GM23338 (cell line): ENCODE data around the gene NRP2. TPM values are rescaled to one million over a fixed set of nuclear protein-coding genes. Genes with fewer than 3 reads are reported as not detected.

ENCODE experiments used
- ATAC-seq: fragments of 200-7000 bp; cut with Tn5 transposase; 3 replicates; pipeline ENCODE4 v1.9.1; 2020
- DNase-seq: peaks from one replicate; pipeline ENCODE4 v3.0.0-alpha.2; 2015; ENCODE audit warnings: low spot score
- H2AFZ ChIP-seq: fragments of 200-600 bp; sonication (generic); 2 replicates; pipeline ENCODE4 v1.8.0; 2016; ENCODE audit warnings: antibody characterized with exemption, mild to moderate bottlenecking, moderate library complexity
- H3F3A ChIP-seq: fragments of 200-600 bp; sonication (generic); replicated peaks from 2 replicates; pipeline ENCODE4 v1.8.0; 2017; ENCODE audit warnings: antibody characterized with exemption, mixed run types, low read depth
- H3K27ac ChIP-seq: fragments of 200-600 bp; sonication (generic); 2 replicates; pipeline ENCODE4 v1.6.1; 2016; ENCODE audit warnings: low read depth
- H3K27me3 ChIP-seq: fragments of 200-600 bp; sonication (generic); 2 replicates; pipeline ENCODE4 v1.8.0; 2016; ENCODE audit warnings: mild to moderate bottlenecking, mixed run types, moderate library complexity; ENCODE audit not compliant: insufficient read depth
- H3K36me3 ChIP-seq: fragments of 200-600 bp; sonication (generic); 2 replicates; pipeline ENCODE4 v1.8.0; 2016; ENCODE audit warnings: mild to moderate bottlenecking; ENCODE audit not compliant: insufficient read depth
- H3K4me1 ChIP-seq: fragments of 200-600 bp; sonication (generic); 2 replicates; pipeline ENCODE4 v1.8.0; 2016; ENCODE audit warnings: mild to moderate bottlenecking, moderate library complexity; ENCODE audit not compliant: insufficient read depth
- H3K4me2 ChIP-seq: fragments of 200-600 bp; sonication (generic); 2 replicates; pipeline ENCODE4 v1.7.1; 2017; ENCODE audit warnings: mixed run types
- H3K4me3 ChIP-seq: fragments of 200-600 bp; sonication (generic); 2 replicates; pipeline ENCODE4 v1.6.1; 2016; ENCODE audit warnings: mixed run types
- H3K79me2 ChIP-seq: fragments of 200-600 bp; sonication (generic); replicated peaks from 2 replicates; pipeline ENCODE4 v1.8.0; 2017; ENCODE audit warnings: mild to moderate bottlenecking; ENCODE audit not compliant: insufficient read depth
- H3K9me2 ChIP-seq: fragments of 200-600 bp; sonication (generic); 2 replicates; pipeline ENCODE4 v1.8.0; 2017; ENCODE audit not compliant: insufficient read depth
- H4K20me1 ChIP-seq: fragments of 200-600 bp; sonication (generic); replicated peaks from 2 replicates; pipeline ENCODE4 v1.8.0; 2017; ENCODE audit warnings: mild to moderate bottlenecking; ENCODE audit not compliant: insufficient read depth
- H3K27ac Mint-ChIP-seq: 2 replicates; pipeline ENCODE4 v1.8.0; 2020; ENCODE audit warnings: inconsistent platforms, mild to moderate bottlenecking, moderate library complexity, mixed read lengths
- H3K27me3 Mint-ChIP-seq: 3 replicates; pipeline ENCODE4 v1.8.0; 2022; ENCODE audit warnings: low read depth, mild to moderate bottlenecking, moderate library complexity, mixed read lengths, inconsistent platforms; ENCODE audit not compliant: insufficient read depth, poor library complexity
- H3K36me3 Mint-ChIP-seq: 3 replicates; pipeline ENCODE4 v1.8.0; 2021; ENCODE audit warnings: low read depth, mild to moderate bottlenecking, inconsistent platforms, moderate library complexity, mixed read lengths
- H3K4me1 Mint-ChIP-seq: 3 replicates; pipeline ENCODE4 v1.8.0; 2020; ENCODE audit warnings: mild to moderate bottlenecking, inconsistent platforms, mixed read lengths
- H3K4me3 Mint-ChIP-seq: 3 replicates; pipeline ENCODE4 v1.8.0; 2021; ENCODE audit warnings: moderate library complexity, mild to moderate bottlenecking, inconsistent platforms, mixed read lengths
- H3K9me3 Mint-ChIP-seq: 3 replicates; pipeline ENCODE4 v1.8.0; 2020; ENCODE audit warnings: moderate library complexity, mild to moderate bottlenecking, inconsistent platforms, mixed read lengths
- CREB1 ChIP-seq: fragments of 250-450 bp; sonication (Bioruptor Pico); IDR thresholded peaks from 2 replicates; pipeline ENCODE4 v1.5.0; 2020; ENCODE audit warnings: low read depth, mild to moderate bottlenecking, moderate library complexity
- CTCF ChIP-seq, 2 experiments: fragments of 200-600 bp in 1 of 2; sonication (generic) in 1 of 2; conservative IDR thresholded peaks; 2 replicates each; pipeline versions ENCODE4 v1.5.1 to v1.6.1; 2016 to 2017; ENCODE audit warnings: antibody characterized with exemption in 2 of 2, low read depth in 2 of 2, mild to moderate bottlenecking in 2 of 2, moderate library complexity in 1 of 2
- EZH2 ChIP-seq: fragments of 200-600 bp; sonication (generic); IDR thresholded peaks from one replicate; pipeline ENCODE4 v1.8.0; 2017; ENCODE audit warnings: antibody characterized with exemption, mild to moderate bottlenecking, low read depth; ENCODE audit not compliant: unreplicated experiment
- EZH2phosphoT487 ChIP-seq: fragments of 200-600 bp; sonication (generic); IDR thresholded peaks from one replicate; pipeline ENCODE4 v1.8.1; 2018; ENCODE audit warnings: antibody characterized with exemption; ENCODE audit not compliant: unreplicated experiment
- JUNB ChIP-seq: IDR thresholded peaks from one replicate; pipeline ENCODE4 v1.6.1; 2016; ENCODE audit warnings: antibody characterized with exemption; ENCODE audit not compliant: unreplicated experiment
- NANOG ChIP-seq: IDR thresholded peaks from 2 replicates; pipeline ENCODE4 v1.6.1; 2016; ENCODE audit warnings: antibody characterized with exemption, borderline replicate concordance
- POLR2AphosphoS5 ChIP-seq: IDR thresholded peaks from 2 replicates; pipeline ENCODE4 v1.6.1; 2016; ENCODE audit warnings: antibody characterized with exemption, low read depth
- STAT1 ChIP-seq: IDR thresholded peaks from one replicate; pipeline ENCODE4 v1.6.1; 2016; ENCODE audit warnings: antibody characterized with exemption; ENCODE audit not compliant: unreplicated experiment
- ZNF114 ChIP-seq: fragments of 250-450 bp; sonication (Bioruptor Pico); IDR thresholded peaks from 2 replicates; pipeline ENCODE4 v1.5.0; 2020; ENCODE audit warnings: mild to moderate bottlenecking, moderate library complexity
- polyA plus RNA-seq: library from polyadenylated mRNA; unstranded; fragments of >200 nt; fragmentation: Nextera tagmentation; extraction: Ambion mirVana; gene quantifications from 2 replicates; pipeline ENCODE4 v1.2.1, GENCODE V29; 2016
- total RNA-seq: library from RNA; depleted of rRNA; stranded (reverse); fragments of >200 nt; shearing (Covaris generic); gene quantifications from 2 replicates; pipeline ENCODE4 v1.2.3, GENCODE V29; 2014

Gene NRP2
- total and polyA plus RNA-seq, 2 experiments from 2014 or later: 18.4 to 22.0 TPM

GRCh38 chr2:205642599-205643356, 39.5 kb upstream of the NRP2 start:
- H3K27ac Mint-ChIP-seq: no peak overlapping the region
- H3K36me3 ChIP-seq: no peaks in the 10 kb centered on the region

GRCh38 chr2:205643391-205643885, 38.9 kb upstream of the NRP2 start:
- Histone ChIP-seq H3K9me2 (peaks cover 16% of the 10 kb centered on the region), H3K4me1 (peaks cover 40% of the 10 kb centered on the region), H2AFZ (peak overlapping the region; percentile 79), H3K36me3 (no peaks in the 10 kb centered on the region), H3K79me2 (no peaks in the 10 kb centered on the region), H4K20me1 (no peaks in the 10 kb centered on the region), H3K27me3 (no peaks in the 10 kb centered on the region), H3K27ac (no peak overlapping the region), H3F3A (no peaks in the 10 kb centered on the region), H3K4me2 (no peak overlapping the region), H3K4me3 (no peak overlapping the region)
- H3K4me1 Mint-ChIP-seq: peaks cover 33% of the 10 kb centered on the region
- H3K27ac Mint-ChIP-seq: no peak overlapping the region
- H3K36me3 Mint-ChIP-seq: peaks cover 4% of the 10 kb centered on the region
- DNase-seq (no peak), ATAC-seq (no peak)
- peaks cover 3% of the 10 kb centered on the region for H3K9me3 Mint-ChIP-seq
- H3K27me3 Mint-ChIP-seq: peaks cover 1% of the 10 kb centered on the region
- H3K4me3 Mint-ChIP-seq: no peak overlapping the region
- TF ChIP-seq ZNF114 (no peak), POLR2AphosphoS5 (no peak), NANOG (no peak), JUNB (no peak), EZH2phosphoT487 (no peak), CREB1 (no peak), CTCF (conservative IDR thresholded peaks at IDR 0.05; ENCODE audit: low read depth in 2 of 2) (no peak), STAT1 (no peak), EZH2 (no peak)

More at GRCh38 chr2:205642599-205643356, 39.5 kb upstream of the NRP2 start:
- H3K27me3 Mint-ChIP-seq: peaks cover 3% of the 10 kb centered on the region
- H3F3A ChIP-seq: no peaks in the 10 kb centered on the region
- no peaks in the 10 kb centered on the region for H3K27me3 ChIP-seq
- peaks cover 3% of the 10 kb centered on the region for H3K9me3 Mint-ChIP-seq
- H3K4me1 Mint-ChIP-seq: peaks cover 32% of the 10 kb centered on the region
- H3K4me3 Mint-ChIP-seq: no peak overlapping the region
- TF ChIP-seq STAT1 (no peak), CTCF (conservative IDR thresholded peaks at IDR 0.05; ENCODE audit: low read depth in 2 of 2) (peak in 1 of 2 experiments; percentile 28; a peak in 2 of 4 replicates)
- no peak overlapping the region for H3K4me3 ChIP-seq
- peak; percentile 46; the same call in 2 of the 3 replicates for ATAC-seq
- H3K36me3 Mint-ChIP-seq: peaks cover 4% of the 10 kb centered on the region; the same call in 2 of the 3 replicates
- H3K4me2 ChIP-seq: no peak overlapping the region
- peak; percentile 33 for DNase-seq
- no peaks in the 10 kb centered on the region for H3K79me2 ChIP-seq
- peaks cover 15% of the 10 kb centered on the region for H3K9me2 ChIP-seq
- no peak overlapping the region for H3K27ac ChIP-seq
- H4K20me1 ChIP-seq: no peaks in the 10 kb centered on the region
- peaks cover 39% of the 10 kb centered on the region for H3K4me1 ChIP-seq
- peak overlapping the region; percentile 79 for H2AFZ ChIP-seq
